HepG2 (cell line): ENCODE results near the gene PDPK1. TPM values are rescaled to one million over a fixed set of nuclear protein-coding genes. Genes with fewer than 3 reads are reported as not detected.

Experiments used
- ATF7-NPFF ChIP-seq: sonication (generic); formaldehyde crosslinking; IDR thresholded peaks from 2 replicates; pipeline ENCODE4 v1.8.1; 2023; ENCODE audit warnings: mild to moderate bottlenecking, low read depth, missing genetic modification reagents, moderate library complexity
- GABPB1 ChIP-seq: IDR thresholded peaks from 2 replicates; pipeline ENCODE4 v1.6.1; 2016; ENCODE audit warnings: mild to moderate bottlenecking, missing genetic modification reagents, moderate library complexity, missing compliant biosample characterization
- NR2C2 ChIP-seq: sonication (generic); formaldehyde crosslinking; IDR thresholded peaks from 2 replicates; pipeline ENCODE4 v1.4.0; 2020; ENCODE audit warnings: missing genetic modification reagents, mild to moderate bottlenecking, moderate library complexity, borderline replicate concordance
- ONECUT2 ChIP-seq: sonication (generic); formaldehyde crosslinking; IDR thresholded peaks from 2 replicates; pipeline ENCODE4 v1.4.0; 2020; ENCODE audit warnings: missing genetic modification reagents
- RFXAP ChIP-seq: sonication (generic); formaldehyde crosslinking; IDR thresholded peaks from 2 replicates; pipeline ENCODE4 v1.4.0; 2020; ENCODE audit warnings: missing genetic modification reagents, borderline replicate concordance
- TP53 ChIP-seq: sonication (generic); formaldehyde crosslinking; conservative IDR thresholded peaks from 2 replicates; pipeline ENCODE4 v1.4.0; 2020; ENCODE audit warnings: missing genetic modification reagents
- ZNF205 ChIP-seq: IDR thresholded peaks from 2 replicates; pipeline ENCODE4 v1.6.1; 2018; ENCODE audit warnings: missing biosample characterization, missing genetic modification reagents
- ZNF589 ChIP-seq: sonication (generic); formaldehyde crosslinking; conservative IDR thresholded peaks from 2 replicates; pipeline ENCODE4 v1.8.0; 2022; ENCODE audit warnings: mild to moderate bottlenecking, moderate library complexity, missing genetic modification reagents
- polyA plus RNA-seq, 8 experiments: library from polyadenylated mRNA; depleted of rRNA in 3 of 8; stranded (reverse) in 7 of 8; unstranded in 1 of 8; fragments of >200 nt; fragmentation: Illumina TruSeq in 4 of 8; extraction: Trizol in 4 of 8; gene quantifications; 2 replicates each; pipeline versions ENCODE4 v1.2.1 to v1.2.3, GENCODE V29; 2011 to 2016; ENCODE audit warnings: low read depth in 4 of 8, missing spikeins in 1 of 8, mixed read lengths in 1 of 8; ENCODE audit not compliant: insufficient read depth in 1 of 8
- total RNA-seq, 5 experiments: library from RNA; depleted of rRNA; stranded (reverse); fragments of >200 nt; fragmentation: Illumina TruSeq; extraction: Trizol; gene quantifications; 2 replicates each; pipeline ENCODE4 v1.2.3, GENCODE V29; 2016; ENCODE audit warnings: low read depth in 1 of 5
- TF ChIP-seq, protein P1 (sequence below), 2 experiments: sonication (generic) in 1 of 2; formaldehyde crosslinking in 1 of 2; IDR thresholded peaks; 2 replicates each; pipeline versions ENCODE4 v1.6.1 to v1.9.0; 2014 to 2022; ENCODE audit warnings: antibody characterized with exemption in 1 of 2, borderline replicate concordance in 1 of 2, inconsistent platforms in 1 of 2, low read depth in 1 of 2, missing genetic modification reagents in 1 of 2
- TF ChIP-seq, protein P2 (sequence below): sonication (generic); formaldehyde crosslinking; IDR thresholded peaks from 2 replicates; pipeline ENCODE4 v1.5.0; 2020; ENCODE audit warnings: mild to moderate bottlenecking, missing genetic modification reagents, borderline replicate concordance
- TF ChIP-seq, protein P3 (sequence below): IDR thresholded peaks from 2 replicates; pipeline ENCODE4 v1.6.1; 2016; ENCODE audit warnings: control low read depth

PDPK1 gene
- total and polyA plus RNA-seq, 2 of the 13 experiments (the other 11 are each of a cell fraction or from before 2014, with no cell fraction given) = 59.6 to 129 TPM

- TF ChIP-seq, protein P1, sequence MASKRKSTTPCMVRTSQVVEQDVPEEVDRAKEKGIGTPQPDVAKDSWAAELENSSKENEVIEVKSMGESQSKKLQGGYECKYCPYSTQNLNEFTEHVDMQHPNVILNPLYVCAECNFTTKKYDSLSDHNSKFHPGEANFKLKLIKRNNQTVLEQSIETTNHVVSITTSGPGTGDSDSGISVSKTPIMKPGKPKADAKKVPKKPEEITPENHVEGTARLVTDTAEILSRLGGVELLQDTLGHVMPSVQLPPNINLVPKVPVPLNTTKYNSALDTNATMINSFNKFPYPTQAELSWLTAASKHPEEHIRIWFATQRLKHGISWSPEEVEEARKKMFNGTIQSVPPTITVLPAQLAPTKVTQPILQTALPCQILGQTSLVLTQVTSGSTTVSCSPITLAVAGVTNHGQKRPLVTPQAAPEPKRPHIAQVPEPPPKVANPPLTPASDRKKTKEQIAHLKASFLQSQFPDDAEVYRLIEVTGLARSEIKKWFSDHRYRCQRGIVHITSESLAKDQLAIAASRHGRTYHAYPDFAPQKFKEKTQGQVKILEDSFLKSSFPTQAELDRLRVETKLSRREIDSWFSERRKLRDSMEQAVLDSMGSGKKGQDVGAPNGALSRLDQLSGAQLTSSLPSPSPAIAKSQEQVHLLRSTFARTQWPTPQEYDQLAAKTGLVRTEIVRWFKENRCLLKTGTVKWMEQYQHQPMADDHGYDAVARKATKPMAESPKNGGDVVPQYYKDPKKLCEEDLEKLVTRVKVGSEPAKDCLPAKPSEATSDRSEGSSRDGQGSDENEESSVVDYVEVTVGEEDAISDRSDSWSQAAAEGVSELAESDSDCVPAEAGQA (IDR thresholded peaks at IDR 0.05; ENCODE audit: low read depth) = no peak
- TF ChIP-seq, protein P1 (CRISPR knock-in tag; IDR thresholded peaks at IDR 0.05; ENCODE audit: borderline replicate concordance) = no peak
- TF ChIP-seq GABPB1 (CRISPR knock-in tag) (no peak), RFXAP (no peak), ZNF589 (CRISPR knock-in tag) (no peak), NR2C2 (CRISPR knock-in tag) (no peak), TP53 (no peak), ATF7-NPFF (CRISPR knock-in tag) (no peak), ZNF205 (CRISPR knock-in tag) (no peak), ONECUT2 (CRISPR knock-in tag) (no peak)
- TF ChIP-seq, protein P2, sequence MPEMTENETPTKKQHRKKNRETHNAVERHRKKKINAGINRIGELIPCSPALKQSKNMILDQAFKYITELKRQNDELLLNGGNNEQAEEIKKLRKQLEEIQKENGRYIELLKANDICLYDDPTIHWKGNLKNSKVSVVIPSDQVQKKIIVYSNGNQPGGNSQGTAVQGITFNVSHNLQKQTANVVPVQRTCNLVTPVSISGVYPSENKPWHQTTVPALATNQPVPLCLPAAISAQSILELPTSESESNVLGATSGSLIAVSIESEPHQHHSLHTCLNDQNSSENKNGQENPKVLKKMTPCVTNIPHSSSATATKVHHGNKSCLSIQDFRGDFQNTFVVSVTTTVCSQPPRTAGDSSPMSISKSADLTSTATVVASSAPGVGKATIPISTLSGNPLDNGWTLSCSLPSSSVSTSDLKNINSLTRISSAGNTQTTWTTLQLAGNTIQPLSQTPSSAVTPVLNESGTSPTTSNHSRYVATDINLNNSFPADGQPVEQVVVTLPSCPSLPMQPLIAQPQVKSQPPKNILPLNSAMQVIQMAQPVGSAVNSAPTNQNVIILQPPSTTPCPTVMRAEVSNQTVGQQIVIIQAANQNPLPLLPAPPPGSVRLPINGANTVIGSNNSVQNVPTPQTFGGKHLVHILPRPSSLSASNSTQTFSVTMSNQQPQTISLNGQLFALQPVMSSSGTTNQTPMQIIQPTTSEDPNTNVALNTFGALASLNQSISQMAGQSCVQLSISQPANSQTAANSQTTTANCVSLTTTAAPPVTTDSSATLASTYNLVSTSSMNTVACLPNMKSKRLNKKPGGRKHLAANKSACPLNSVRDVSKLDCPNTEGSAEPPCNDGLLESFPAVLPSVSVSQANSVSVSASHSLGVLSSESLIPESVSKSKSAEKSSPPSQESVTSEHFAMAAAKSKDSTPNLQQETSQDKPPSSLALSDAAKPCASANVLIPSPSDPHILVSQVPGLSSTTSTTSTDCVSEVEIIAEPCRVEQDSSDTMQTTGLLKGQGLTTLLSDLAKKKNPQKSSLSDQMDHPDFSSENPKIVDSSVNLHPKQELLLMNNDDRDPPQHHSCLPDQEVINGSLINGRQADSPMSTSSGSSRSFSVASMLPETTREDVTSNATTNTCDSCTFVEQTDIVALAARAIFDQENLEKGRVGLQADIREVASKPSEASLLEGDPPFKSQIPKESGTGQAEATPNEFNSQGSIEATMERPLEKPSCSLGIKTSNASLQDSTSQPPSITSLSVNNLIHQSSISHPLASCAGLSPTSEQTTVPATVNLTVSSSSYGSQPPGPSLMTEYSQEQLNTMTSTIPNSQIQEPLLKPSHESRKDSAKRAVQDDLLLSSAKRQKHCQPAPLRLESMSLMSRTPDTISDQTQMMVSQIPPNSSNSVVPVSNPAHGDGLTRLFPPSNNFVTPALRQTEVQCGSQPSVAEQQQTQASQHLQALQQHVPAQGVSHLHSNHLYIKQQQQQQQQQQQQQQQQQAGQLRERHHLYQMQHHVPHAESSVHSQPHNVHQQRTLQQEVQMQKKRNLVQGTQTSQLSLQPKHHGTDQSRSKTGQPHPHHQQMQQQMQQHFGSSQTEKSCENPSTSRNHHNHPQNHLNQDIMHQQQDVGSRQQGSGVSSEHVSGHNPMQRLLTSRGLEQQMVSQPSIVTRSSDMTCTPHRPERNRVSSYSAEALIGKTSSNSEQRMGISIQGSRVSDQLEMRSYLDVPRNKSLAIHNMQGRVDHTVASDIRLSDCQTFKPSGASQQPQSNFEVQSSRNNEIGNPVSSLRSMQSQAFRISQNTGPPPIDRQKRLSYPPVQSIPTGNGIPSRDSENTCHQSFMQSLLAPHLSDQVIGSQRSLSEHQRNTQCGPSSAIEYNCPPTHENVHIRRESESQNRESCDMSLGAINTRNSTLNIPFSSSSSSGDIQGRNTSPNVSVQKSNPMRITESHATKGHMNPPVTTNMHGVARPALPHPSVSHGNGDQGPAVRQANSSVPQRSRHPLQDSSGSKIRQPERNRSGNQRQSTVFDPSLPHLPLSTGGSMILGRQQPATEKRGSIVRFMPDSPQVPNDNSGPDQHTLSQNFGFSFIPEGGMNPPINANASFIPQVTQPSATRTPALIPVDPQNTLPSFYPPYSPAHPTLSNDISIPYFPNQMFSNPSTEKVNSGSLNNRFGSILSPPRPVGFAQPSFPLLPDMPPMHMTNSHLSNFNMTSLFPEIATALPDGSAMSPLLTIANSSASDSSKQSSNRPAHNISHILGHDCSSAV (CRISPR knock-in tag) = no peak
- TF ChIP-seq, protein P3, sequence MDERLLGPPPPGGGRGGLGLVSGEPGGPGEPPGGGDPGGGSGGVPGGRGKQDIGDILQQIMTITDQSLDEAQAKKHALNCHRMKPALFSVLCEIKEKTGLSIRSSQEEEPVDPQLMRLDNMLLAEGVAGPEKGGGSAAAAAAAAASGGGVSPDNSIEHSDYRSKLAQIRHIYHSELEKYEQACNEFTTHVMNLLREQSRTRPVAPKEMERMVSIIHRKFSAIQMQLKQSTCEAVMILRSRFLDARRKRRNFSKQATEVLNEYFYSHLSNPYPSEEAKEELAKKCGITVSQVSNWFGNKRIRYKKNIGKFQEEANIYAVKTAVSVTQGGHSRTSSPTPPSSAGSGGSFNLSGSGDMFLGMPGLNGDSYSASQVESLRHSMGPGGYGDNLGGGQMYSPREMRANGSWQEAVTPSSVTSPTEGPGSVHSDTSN (CRISPR knock-in tag) = no peak
Observed at GRCh38 chr16:2610781-2611498, 73.1 kb downstream of the PDPK1 start (continued).
